ENCODE data around the gene REV3L. TPM values are rescaled to one million over a fixed set of nuclear protein-coding genes. Genes with fewer than 3 reads are reported as not detected.

Gene REV3L
- total and polyA plus RNA-seq, 9 of the 15 experiments (the other 6 are each of a cell fraction or from before 2014, with no cell fraction given) = 5.5 to 24.4 (median 14.4) TPM

GRCh38 chr6:111417181-111417585 lies 65.8 kb downstream of the REV3L start:
- POLR2A ChIA-PET = interaction anchor here (1.5 kb wide), 1 partner anchor 61 kb away, joined by 3 read pairs; no protein-coding TSS in a partner anchor
- ATAC-seq = peak; percentile 61

More at GRCh38 chr6:111417181-111417585, 65.8 kb downstream of the REV3L start:
- WGBS (ENCODE audit: insufficient coverage, low coverage, missing lambda C conversion rate) = 23% methylated on average over 2 of the region's 2 CpGs
- Histone ChIP-seq H3K9me1 (ENCODE audit: control insufficient read depth, insufficient read depth, low read length) (no peaks in the 10 kb centered on the region), H4K20me1 (replicated peaks; ENCODE audit: control insufficient read depth, insufficient read depth, low read length) (peaks cover 4% of the 10 kb centered on the region; the same call in 1 of the 2 replicates), H3K36me3 (ENCODE audit: control insufficient read depth, insufficient read depth, low read length) (peaks cover 19% of the 10 kb centered on the region), H2AFZ (ENCODE audit: low read depth, low read length) (no peak overlapping the region), H3K9ac (ENCODE audit: insufficient read depth in 1 of 2, low read depth in 2 of 2, low read length in 2 of 2) (no peak overlapping the region), H3K4me2 (ENCODE audit: insufficient read depth, low read length) (no peak overlapping the region; the same call in 1 of the 2 replicates), H3K79me2 (ENCODE audit: control insufficient read depth, insufficient read depth, low read length) (peaks cover 38% of the 10 kb centered on the region), H3K27ac (ENCODE audit: extremely low read depth, low read depth, low read length) (no peak overlapping the region), H3K9me3 (replicated peaks; ENCODE audit: control insufficient read depth, insufficient read depth, low read depth, low read length) (no peaks in the 10 kb centered on the region), H3K4me3 (no peak overlapping the region), H3K27me3 (ENCODE audit: control insufficient read depth in 2 of 2, insufficient read depth in 2 of 2, low read length in 2 of 2) (no peaks in the 10 kb centered on the region), H3K4me1 (replicated peaks in 1 of 2; ENCODE audit: control insufficient read depth in 2 of 2, insufficient read depth in 2 of 2, low read length in 2 of 2) (peaks cover 2 to 4% of the 10 kb centered on the region in 2 experiments; a peak in 2 of 5 replicates)
- TF ChIP-seq CBFA2T3 (IDR thresholded peaks at IDR 0.05) (peak; percentile 51), SOX6 (IDR thresholded peaks at IDR 0.05) (0 out of 2 replicates have a peak, but pooled peaks have one; percentile 17), ZC3H8 (IDR thresholded peaks at IDR 0.05) (no peak), ZNF717 (CRISPR knock-in tag; IDR thresholded peaks at IDR 0.05) (no peak), ZNF354B (CRISPR knock-in tag; IDR thresholded peaks at IDR 0.05) (no peak), ZBED1 (IDR thresholded peaks at IDR 0.05) (no peak), HNRNPUL1 (IDR thresholded peaks at IDR 0.05; ENCODE audit: low read length) (no peak), PBX2 (CRISPR knock-in tag; IDR thresholded peaks at IDR 0.05; ENCODE audit: low read depth) (no peak), PBX2 (tag; conservative IDR thresholded peaks at IDR 0.05; ENCODE audit: low read depth) (0 out of 2 replicates have a peak, but pooled peaks have one; percentile 10), PPARD (CRISPR knock-in tag; IDR thresholded peaks at IDR 0.05) (no peak)
- BruUV-seq (replicated peaks) = no TSS peak
- in situ Hi-C loops (cut with MboI) (no loop called here), intact Hi-C loops (cut with micrococcal nuclease) (no loop called here)
- peak; percentile 66 for FAIRE-seq
- CTCF ChIA-PET (ENCODE audit: low intra/inter-chr PET ratio) = no interaction called here
- DNase-seq (ENCODE audit: extremely low read depth in 1 of 4, low spot score in 3 of 4) = no peak
